HG03354 (cell line): ENCODE results near the gene SRD5A1.

Experiments used
- ATAC-seq: cut with Tn5 transposase; IDR thresholded peaks from one replicate; pipeline ENCODE4 v1.9.1; 2021; ENCODE audit warnings: mild to moderate bottlenecking; ENCODE audit not compliant: unreplicated experiment, poor library complexity, severe bottlenecking

SRD5A1 gene

DNA sequence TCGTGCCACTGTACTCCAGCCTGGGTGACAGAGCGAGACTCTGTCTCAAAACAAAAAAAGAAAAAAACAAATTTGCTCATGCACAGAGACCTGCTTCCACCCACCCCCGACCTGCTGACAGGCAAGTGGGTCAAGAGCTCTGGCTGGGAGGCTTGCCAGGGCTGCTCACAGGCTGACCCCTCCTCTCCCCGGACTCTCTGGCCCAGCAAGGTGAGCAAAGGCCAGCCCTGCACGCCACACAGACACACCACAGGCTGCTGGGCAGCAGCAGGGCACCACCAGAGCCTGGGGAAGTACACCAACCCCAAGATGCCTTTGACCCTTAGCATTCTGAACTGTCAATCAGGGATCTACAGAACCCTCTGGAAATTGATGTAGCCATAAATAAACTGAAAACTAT is 29.6 kb upstream of the SRD5A1 start:
- no peak for ATAC-seq

DNA sequence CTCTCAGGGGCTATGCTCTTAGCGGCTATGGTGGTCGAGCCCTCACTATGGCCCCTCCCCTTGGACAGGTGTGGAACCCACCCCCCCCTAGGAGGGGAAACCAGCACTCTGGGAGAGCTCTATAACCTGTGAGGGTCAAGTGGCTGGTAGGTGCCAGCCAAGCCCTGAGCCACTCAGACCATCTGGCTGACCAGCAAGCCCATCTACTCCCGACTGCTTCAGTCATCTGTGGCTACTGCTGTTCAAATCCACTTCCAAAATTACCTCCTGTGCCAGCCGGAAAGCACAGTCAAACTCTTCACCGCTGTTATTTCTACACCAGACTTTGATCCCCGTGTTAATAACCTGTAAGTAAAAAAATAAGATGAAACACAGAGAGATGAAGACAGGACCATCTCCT is 28.9 kb upstream of the SRD5A1 start:
- ATAC-seq: no peak

- ATAC-seq: no peak
Observed at GRCh38 chr5:6604946-6605345, 28.3 kb upstream of the SRD5A1 start.

- no peak for ATAC-seq
Observed at GRCh38 chr5:6606884-6607558, 26.2 kb upstream of the SRD5A1 start.

DNA sequence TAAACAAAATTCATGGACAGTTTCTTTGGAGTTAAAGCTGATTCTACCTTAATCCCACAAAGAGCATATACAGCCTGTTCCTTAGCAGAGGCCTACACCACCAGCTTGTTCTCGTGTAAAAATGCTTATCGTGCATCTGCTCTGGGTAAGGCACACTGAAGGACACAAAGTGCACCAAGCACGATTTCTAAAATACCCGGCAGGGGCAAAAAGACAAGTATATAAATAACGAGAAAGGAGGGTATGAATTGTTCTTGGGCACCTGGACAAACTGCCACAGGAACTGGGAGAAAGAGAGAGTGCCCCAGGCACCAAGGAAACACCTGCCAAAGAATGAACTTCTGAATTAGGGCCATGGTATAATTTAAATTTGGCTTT is 25.7 kb upstream of the SRD5A1 start:
- ATAC-seq: no peak

- no peak for ATAC-seq
Observed at GRCh38 chr5:6608016-6608415, 25.2 kb upstream of the SRD5A1 start.

DNA sequence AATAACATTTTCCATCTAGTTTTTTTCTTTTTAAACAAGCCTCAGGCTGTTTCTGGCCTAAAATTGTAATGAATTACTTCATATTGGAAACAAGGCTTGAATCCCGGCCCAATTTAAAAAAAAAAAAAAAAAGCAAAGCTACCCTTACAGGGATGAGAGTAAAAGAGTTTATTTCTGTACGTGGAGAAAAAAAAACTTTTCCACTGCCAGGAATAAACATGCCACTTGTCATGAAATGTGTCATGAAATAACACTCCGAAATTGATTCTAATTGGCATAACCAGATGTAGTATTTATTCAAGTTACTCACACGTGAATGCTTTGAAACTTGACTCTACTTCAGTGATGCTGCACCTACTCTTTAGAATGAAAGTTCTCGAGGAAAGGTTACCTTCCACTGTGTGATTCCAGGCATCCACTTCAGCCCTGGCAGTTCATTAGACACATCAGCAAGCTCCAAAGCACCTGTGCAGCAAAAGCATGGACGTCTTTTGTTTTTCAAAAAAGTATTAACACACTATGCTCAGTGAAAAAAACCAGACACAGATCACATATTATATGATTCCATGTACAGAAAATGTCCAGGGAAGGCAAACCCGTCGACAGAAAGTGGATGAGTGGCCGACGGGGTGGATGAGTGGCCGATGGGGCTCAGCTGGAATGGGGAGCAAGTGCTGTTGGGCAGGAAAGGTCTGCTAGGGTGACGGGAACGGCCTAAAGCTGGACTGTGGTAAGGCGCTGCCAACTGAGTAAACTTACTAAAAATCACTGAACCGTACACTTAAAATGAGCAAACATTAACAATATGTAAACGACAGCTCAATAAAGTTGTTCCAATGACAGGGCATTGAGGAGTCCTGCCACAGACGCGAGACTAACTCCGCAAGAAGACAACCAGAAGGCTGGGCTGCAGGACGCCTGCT is 21.6 kb upstream of the SRD5A1 start:
- ATAC-seq: no peak

GRCh38 chr5:6615034-6615815 is 18.0 kb upstream of the SRD5A1 start:
- no peak for ATAC-seq

DNA sequence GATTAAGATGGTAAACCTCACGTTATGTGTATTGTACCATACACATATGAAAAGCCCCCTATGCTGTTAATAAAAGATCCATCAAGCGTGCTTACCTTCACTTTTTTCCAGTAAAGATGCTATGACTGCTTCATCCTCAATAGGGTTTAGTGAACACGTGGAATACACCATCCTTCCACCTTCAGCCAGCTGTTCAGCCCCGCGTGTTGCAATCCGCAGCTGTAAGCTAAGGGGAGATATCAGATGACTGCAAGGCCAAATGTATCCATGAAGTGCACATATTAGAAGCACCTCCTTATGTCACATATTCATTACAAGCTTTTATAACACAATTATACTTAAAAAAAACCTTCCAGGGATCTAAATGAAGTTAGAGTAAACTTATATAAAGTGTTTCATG is 16.6 kb upstream of the SRD5A1 start:
- ATAC-seq: no peak

DNA sequence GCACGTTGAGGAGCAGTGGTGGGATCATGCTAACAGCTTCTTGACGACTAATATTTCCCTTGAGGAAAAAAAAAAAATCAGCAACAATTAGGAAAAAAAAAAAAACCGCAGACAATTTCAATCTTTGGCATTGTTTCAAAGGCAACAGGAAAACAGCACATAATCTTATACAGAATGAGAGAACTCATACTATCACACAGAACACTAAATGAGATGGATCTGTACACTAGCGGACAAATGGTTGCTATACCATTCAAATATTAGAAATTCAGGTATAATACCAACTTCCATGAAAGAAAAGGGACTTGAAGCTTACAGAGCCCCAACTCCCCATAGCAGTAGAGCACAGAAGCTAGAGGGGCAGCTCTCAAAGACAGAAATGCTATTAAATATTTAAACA is 10.0 kb upstream of the SRD5A1 start:
- no peak for ATAC-seq

GRCh38 chr5:6623941-6624340 is 9.3 kb upstream of the SRD5A1 start:
- no peak for ATAC-seq

- ATAC-seq: no peak
Observed at GRCh38 chr5:6626508-6626907, 6.7 kb upstream of the SRD5A1 start.

- ATAC-seq: no peak
Observed at GRCh38 chr5:6631441-6631840, 1.8 kb upstream of the SRD5A1 start.

DNA sequence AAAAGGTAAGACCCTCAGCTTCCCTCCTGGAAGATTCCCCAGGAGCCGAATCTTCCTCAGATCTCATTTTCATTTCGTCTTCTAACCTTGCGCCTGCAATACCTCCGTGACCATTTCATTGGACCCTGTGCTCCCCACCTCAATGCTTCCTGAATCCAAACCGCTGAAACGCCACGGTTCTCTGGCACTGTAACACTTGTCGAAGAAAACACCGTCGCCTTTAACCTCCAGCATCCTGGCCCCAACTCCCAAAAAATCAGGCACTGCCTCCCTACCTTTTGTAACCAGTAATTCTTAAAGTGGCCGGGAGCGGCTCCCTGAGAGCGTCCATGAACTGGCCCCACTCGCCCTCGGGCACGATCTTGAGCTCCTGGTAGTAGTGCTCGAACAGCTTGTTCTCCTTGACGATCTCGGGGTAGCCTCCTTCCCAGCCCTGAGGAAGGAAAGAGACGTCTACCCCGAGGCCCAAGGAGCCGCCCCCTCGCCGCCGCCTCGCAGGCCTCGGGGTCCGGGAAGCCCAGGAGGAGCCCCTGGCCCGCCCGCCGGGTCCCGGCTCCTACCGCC is 834 bp upstream of the SRD5A1 start:
- peak; percentile 31 for ATAC-seq

GRCh38 chr5:6633469-6634245 is 417 bp downstream of the SRD5A1 start:
- ATAC-seq: peak; percentile 60

DNA sequence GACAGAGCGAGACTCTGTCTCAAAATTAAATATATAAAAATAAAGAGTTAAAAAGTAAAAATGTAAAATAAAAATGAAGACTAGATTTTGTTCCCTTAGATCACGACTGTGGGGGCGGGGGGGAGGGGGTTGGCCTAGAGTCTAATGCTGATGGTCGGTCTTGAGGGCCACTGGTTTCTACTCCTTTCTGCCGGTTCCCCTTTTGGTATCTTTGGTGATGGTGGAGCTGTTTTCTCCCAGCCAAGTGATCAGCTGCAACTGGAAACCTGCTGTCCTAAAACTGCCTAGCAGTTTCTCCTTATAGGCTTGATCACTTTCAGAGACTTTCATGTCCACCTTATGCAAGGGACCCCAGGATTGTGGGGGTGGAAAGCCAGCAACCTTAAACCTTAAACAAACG is 1.1 kb downstream of the SRD5A1 start:
- ATAC-seq: no peak

- ATAC-seq: no peak
Observed at GRCh38 chr5:6634788-6635430, 1.7 kb downstream of the SRD5A1 start.

GRCh38 chr5:6636293-6636692 is 3.1 kb downstream of the SRD5A1 start:
- ATAC-seq: no peak

DNA sequence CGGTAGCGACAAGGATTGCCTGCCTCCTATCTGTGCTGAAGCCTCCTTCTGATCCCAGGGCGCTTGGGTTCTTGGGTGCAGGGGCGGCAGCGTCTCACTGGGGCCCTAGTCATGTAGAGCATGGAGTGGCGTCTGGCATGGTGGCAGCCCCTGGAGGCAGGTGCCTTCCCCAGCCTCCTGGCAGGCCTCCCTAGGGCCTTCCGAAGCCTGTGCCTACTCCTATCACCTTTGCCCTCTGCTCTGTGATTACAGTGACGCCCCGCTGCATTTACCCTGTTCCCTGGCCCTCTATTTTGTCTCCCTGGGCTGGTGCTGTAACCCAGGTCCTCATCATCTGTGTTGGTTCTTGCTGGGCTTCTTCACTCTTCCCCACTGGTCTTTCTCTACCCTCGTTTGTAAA is 3.8 kb downstream of the SRD5A1 start:
- ATAC-seq: no peak
